HepG2 (cell line): ENCODE measurements around the gene TMEM204.

Experiments
- RORA ChIP-seq: sonication (generic); formaldehyde crosslinking; IDR thresholded peaks from 2 replicates; pipeline ENCODE4 v1.5.0; 2020; ENCODE audit warnings: mild to moderate bottlenecking, missing genetic modification reagents, moderate library complexity
- ZNF879 ChIP-seq: sonication (generic); formaldehyde crosslinking; IDR thresholded peaks from 2 replicates; pipeline ENCODE4 v1.8.1; 2023; ENCODE audit warnings: missing genetic modification reagents

DNA sequence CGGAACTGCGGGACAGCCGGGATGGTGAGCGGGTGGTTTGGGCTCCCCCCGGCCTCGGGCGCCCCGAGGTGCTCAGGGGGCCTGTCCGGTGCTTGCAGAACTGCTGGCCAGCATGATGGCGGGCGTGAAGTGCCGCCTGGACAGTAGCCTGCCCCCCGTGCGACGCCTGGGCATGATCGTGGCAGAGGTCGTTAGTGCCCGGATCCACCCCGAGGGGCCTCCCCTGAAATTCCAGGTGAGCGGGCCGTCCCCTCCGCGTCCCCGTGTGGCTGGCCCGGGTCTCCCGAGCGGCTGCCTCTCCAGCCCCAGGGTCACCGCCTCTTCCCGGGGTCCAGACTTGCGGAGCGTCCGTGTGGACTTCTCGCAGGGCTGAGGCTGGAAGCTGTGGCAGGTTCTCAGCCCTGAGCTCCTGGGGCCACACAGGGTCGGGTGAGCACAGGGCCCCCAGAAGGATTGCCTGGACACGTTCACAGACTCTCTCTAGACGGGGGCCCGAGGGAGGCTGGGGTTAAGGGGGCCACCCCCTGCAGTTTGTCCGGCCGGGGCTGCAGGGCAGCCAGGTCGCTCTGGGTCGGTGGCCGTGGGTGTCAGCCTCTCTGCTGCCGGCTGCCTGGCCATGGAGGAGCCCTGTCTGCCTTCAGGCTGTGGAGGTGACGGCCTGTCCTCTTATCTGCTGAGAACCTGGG lies 32.9 kb upstream of the TMEM204 start:
- TF ChIP-seq ZNF879 (CRISPR knock-in tag) (no peak), RORA (CRISPR knock-in tag) (no peak)
